Measurements from ENCODE around the gene CPZ. TPM values are rescaled to one million over a fixed set of nuclear protein-coding genes. Genes with fewer than 3 reads are reported as not detected.

The CPZ gene
- total and polyA plus RNA-seq, 2 experiments from 2014 or later: 13.4 to 19.0 TPM

DNA sequence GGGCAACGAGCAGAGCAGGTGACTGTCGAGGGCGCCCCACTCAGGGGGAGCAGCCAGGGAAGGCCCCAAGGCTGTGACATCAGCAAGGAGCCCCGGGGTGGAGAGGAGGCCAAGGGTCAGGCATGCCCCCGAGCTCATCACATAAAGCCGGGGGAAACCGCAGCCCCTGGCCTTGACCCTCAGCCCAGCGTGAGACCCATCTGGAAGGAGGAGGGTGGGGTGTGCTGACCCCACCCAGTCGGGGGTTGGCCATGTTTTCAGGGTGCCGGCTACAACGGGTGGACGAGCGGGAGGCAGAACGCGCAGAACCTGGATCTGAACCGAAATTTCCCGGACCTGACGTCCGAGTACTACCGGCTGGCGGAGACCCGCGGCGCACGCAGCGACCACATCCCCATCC, 13.9 kb downstream of the CPZ start:
- Histone ChIP-seq H3K9ac (no peak overlapping the region), H3K36me3 (ENCODE audit: low read depth) (no peaks in the 10 kb centered on the region), H3K27ac (no peak overlapping the region), H3K4me3 (no peak overlapping the region), H3K9me2 (ENCODE audit: insufficient read depth) (no peaks in the 10 kb centered on the region), H3K4me2 (ENCODE audit: unreplicated experiment) (no peak overlapping the region), H3K79me2 (ENCODE audit: insufficient read depth) (no peaks in the 10 kb centered on the region), H2AFZ (no peak overlapping the region), H3K27me3 (replicated peaks; ENCODE audit: insufficient read depth) (no peaks in the 10 kb centered on the region), H3K9me3 (ENCODE audit: low read depth) (no peaks in the 10 kb centered on the region), H3K4me1 (ENCODE audit: insufficient read depth) (no peaks in the 10 kb centered on the region), H4K20me1 (ENCODE audit: insufficient read depth) (no peaks in the 10 kb centered on the region), H3F3A (ENCODE audit: insufficient read depth) (no peaks in the 10 kb centered on the region)
- in situ Hi-C loops (cut with MboI): loop anchor here (25.0 kb wide), 1 partner anchor 369 kb away; no protein-coding TSS in a partner anchor
- no peak for DNase-seq
- 74 to 83% methylated on average over 16 to 26 of the region's 26 CpGs for WGBS, 2 experiments (ENCODE audit: low coverage in 1 of 2, low lambda C conversion rate in 2 of 2, missing lambda C conversion rate in 2 of 2)
- TF ChIP-seq EZH2 (IDR thresholded peaks at IDR 0.05; ENCODE audit: insufficient read depth, poor library complexity, severe bottlenecking) (no peak), EZH2phosphoT487 (IDR thresholded peaks at IDR 0.05; ENCODE audit: insufficient read depth, low read depth) (no peak)

GRCh38 chr4:8606966-8607365, 14.4 kb downstream of the CPZ start:
- no peaks in the 10 kb centered on the region for H3K9me2 ChIP-seq (ENCODE audit: insufficient read depth)
- H3K4me2 ChIP-seq (ENCODE audit: unreplicated experiment): no peak overlapping the region
- no peak overlapping the region for H3K4me3 ChIP-seq
- in situ Hi-C loops (cut with MboI): loop anchor here (25.0 kb wide), 1 partner anchor 370 kb away; no protein-coding TSS in a partner anchor
- no peak overlapping the region for H2AFZ ChIP-seq
- 69 to 73% methylated on average over 9 to 10 of the region's 10 CpGs for WGBS, 2 experiments (ENCODE audit: low coverage in 1 of 2, low lambda C conversion rate in 2 of 2, missing lambda C conversion rate in 2 of 2)
- no peak for DNase-seq
- H3K27ac ChIP-seq: no peak overlapping the region
- no peaks in the 10 kb centered on the region for H3K9me3 ChIP-seq (ENCODE audit: low read depth)
- no peaks in the 10 kb centered on the region for H3K27me3 ChIP-seq (replicated peaks; ENCODE audit: insufficient read depth)
- TF ChIP-seq EZH2 (IDR thresholded peaks at IDR 0.05; ENCODE audit: insufficient read depth, poor library complexity, severe bottlenecking) (no peak), EZH2phosphoT487 (IDR thresholded peaks at IDR 0.05; ENCODE audit: insufficient read depth, low read depth) (no peak)
- no peaks in the 10 kb centered on the region for H4K20me1 ChIP-seq (ENCODE audit: insufficient read depth)
- no peak overlapping the region for H3K9ac ChIP-seq
- H3K4me1 ChIP-seq (ENCODE audit: insufficient read depth): no peaks in the 10 kb centered on the region
- H3K79me2 ChIP-seq (ENCODE audit: insufficient read depth): no peaks in the 10 kb centered on the region
- no peaks in the 10 kb centered on the region for H3K36me3 ChIP-seq (ENCODE audit: low read depth)
- H3F3A ChIP-seq (ENCODE audit: insufficient read depth): no peaks in the 10 kb centered on the region

GRCh38 chr4:8607603-8608481, 15.3 kb downstream of the CPZ start:
- Histone ChIP-seq H3K27ac (no peak overlapping the region), H3F3A (ENCODE audit: insufficient read depth) (no peaks in the 10 kb centered on the region), H3K9me2 (ENCODE audit: insufficient read depth) (no peaks in the 10 kb centered on the region), H3K4me2 (ENCODE audit: unreplicated experiment) (no peak overlapping the region), H3K4me3 (no peak overlapping the region), H3K9ac (no peak overlapping the region), H4K20me1 (ENCODE audit: insufficient read depth) (no peaks in the 10 kb centered on the region), H2AFZ (no peak overlapping the region), H3K4me1 (ENCODE audit: insufficient read depth) (no peaks in the 10 kb centered on the region), H3K9me3 (ENCODE audit: low read depth) (no peaks in the 10 kb centered on the region), H3K36me3 (ENCODE audit: low read depth) (no peaks in the 10 kb centered on the region), H3K27me3 (replicated peaks; ENCODE audit: insufficient read depth) (no peaks in the 10 kb centered on the region), H3K79me2 (ENCODE audit: insufficient read depth) (no peaks in the 10 kb centered on the region)
- in situ Hi-C loops (cut with MboI): loop anchor here (25.0 kb wide), 1 partner anchor 371 kb away; no protein-coding TSS in a partner anchor
- 25 to 27% methylated on average over 37 to 41 of the region's 42 CpGs for WGBS, 2 experiments (ENCODE audit: low coverage in 1 of 2, low lambda C conversion rate in 2 of 2, missing lambda C conversion rate in 2 of 2)
- DNase-seq: peak; percentile 38
- no peak for TF ChIP-seq EZH2 (IDR thresholded peaks at IDR 0.05; ENCODE audit: insufficient read depth, poor library complexity, severe bottlenecking)
- no peak for TF ChIP-seq EZH2phosphoT487 (IDR thresholded peaks at IDR 0.05; ENCODE audit: insufficient read depth, low read depth)

GRCh38 chr4:8608714-8609391, 16.3 kb downstream of the CPZ start:
- Histone ChIP-seq H3K4me1 (ENCODE audit: insufficient read depth) (no peaks in the 10 kb centered on the region), H3F3A (ENCODE audit: insufficient read depth) (no peaks in the 10 kb centered on the region), H3K36me3 (ENCODE audit: low read depth) (no peaks in the 10 kb centered on the region), H3K79me2 (ENCODE audit: insufficient read depth) (no peaks in the 10 kb centered on the region), H3K27me3 (replicated peaks; ENCODE audit: insufficient read depth) (no peaks in the 10 kb centered on the region), H4K20me1 (ENCODE audit: insufficient read depth) (no peaks in the 10 kb centered on the region), H3K9me3 (ENCODE audit: low read depth) (no peaks in the 10 kb centered on the region), H2AFZ (no peak overlapping the region), H3K4me2 (ENCODE audit: unreplicated experiment) (no peak overlapping the region), H3K27ac (no peak overlapping the region), H3K4me3 (no peak overlapping the region), H3K9me2 (ENCODE audit: insufficient read depth) (no peaks in the 10 kb centered on the region), H3K9ac (no peak overlapping the region)
- no peak for TF ChIP-seq EZH2phosphoT487 (IDR thresholded peaks at IDR 0.05; ENCODE audit: insufficient read depth, low read depth)
- no peak for TF ChIP-seq EZH2 (IDR thresholded peaks at IDR 0.05; ENCODE audit: insufficient read depth, poor library complexity, severe bottlenecking)
- no peak for DNase-seq
- 70 to 78% methylated on average over 4 to 5 of the region's 5 CpGs for WGBS, 2 experiments (ENCODE audit: low coverage in 1 of 2, low lambda C conversion rate in 2 of 2, missing lambda C conversion rate in 2 of 2)
- in situ Hi-C loops (cut with MboI): loop anchor here (25.0 kb wide), 1 partner anchor 372 kb away; no protein-coding TSS in a partner anchor
